Measurements from ENCODE around the gene GNGT2.

GNGT2 gene

DNA sequence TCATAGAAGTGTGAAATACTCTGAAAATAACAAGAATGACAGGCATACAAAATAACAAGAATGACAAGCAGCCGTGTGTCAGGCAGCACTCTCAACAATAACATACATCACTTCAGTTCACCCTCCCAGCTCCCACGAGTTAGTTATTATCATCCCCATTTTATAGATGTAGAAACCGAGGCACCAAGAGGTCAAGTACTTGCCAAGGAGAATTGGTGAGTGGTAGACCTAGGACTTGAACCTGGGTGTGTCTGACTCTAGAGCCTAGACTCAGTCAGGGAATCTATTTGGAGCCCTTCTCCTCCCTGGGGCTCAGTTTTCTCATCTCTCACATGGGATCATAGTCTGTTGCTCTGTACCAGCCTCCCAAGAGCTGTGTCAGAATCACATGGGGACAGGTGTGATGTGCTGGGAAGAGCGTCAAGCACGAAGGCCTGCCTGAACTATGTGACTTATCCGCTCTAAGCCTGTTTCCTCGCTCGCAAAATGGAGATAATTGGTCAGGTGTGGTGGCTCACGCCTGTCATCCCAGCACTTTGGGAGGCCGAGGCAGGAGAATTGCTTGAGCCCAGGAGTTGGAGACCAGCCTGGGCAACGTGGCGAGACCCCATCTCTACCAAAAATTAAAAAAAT, 39.6 kb upstream of the GNGT2 start:
- no peak for DNase-seq (ENCODE audit: extremely low read depth, low read depth)
- TF ChIP-seq, protein P1, sequence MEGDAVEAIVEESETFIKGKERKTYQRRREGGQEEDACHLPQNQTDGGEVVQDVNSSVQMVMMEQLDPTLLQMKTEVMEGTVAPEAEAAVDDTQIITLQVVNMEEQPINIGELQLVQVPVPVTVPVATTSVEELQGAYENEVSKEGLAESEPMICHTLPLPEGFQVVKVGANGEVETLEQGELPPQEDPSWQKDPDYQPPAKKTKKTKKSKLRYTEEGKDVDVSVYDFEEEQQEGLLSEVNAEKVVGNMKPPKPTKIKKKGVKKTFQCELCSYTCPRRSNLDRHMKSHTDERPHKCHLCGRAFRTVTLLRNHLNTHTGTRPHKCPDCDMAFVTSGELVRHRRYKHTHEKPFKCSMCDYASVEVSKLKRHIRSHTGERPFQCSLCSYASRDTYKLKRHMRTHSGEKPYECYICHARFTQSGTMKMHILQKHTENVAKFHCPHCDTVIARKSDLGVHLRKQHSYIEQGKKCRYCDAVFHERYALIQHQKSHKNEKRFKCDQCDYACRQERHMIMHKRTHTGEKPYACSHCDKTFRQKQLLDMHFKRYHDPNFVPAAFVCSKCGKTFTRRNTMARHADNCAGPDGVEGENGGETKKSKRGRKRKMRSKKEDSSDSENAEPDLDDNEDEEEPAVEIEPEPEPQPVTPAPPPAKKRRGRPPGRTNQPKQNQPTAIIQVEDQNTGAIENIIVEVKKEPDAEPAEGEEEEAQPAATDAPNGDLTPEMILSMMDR (IDR thresholded peaks at IDR 0.05; ENCODE audit: low read depth, low read length), result no peak

- DNase-seq (ENCODE audit: extremely low read depth, low read depth), result no peak
These were observed 39.0 kb upstream of the GNGT2 start for GRCh38 chr17:49249292-49249794.

GRCh38 chr17:49247944-49248343, 37.6 kb upstream of the GNGT2 start:
- TF ChIP-seq, protein P1 (IDR thresholded peaks at IDR 0.05; ENCODE audit: low read depth, low read length), result no peak

More at GRCh38 chr17:49249292-49249794, 39.0 kb upstream of the GNGT2 start:
- TF ChIP-seq, protein P1 (IDR thresholded peaks at IDR 0.05; ENCODE audit: low read depth, low read length), result no peak

GRCh38 chr17:49244839-49245238, 34.5 kb upstream of the GNGT2 start:
- no peak for DNase-seq (ENCODE audit: extremely low read depth, low read depth)
- TF ChIP-seq, protein P1 (IDR thresholded peaks at IDR 0.05; ENCODE audit: low read depth, low read length), result no peak

More at GRCh38 chr17:49247944-49248343, 37.6 kb upstream of the GNGT2 start:
- DNase-seq (ENCODE audit: extremely low read depth, low read depth), result no peak

- no peak for DNase-seq (ENCODE audit: extremely low read depth, low read depth)
- TF ChIP-seq, protein P1 (IDR thresholded peaks at IDR 0.05; ENCODE audit: low read depth, low read length), result no peak
These were observed 32.4 kb upstream of the GNGT2 start for GRCh38 chr17:49242813-49243212.

- DNase-seq (ENCODE audit: extremely low read depth, low read depth), result no peak
- TF ChIP-seq, protein P1 (IDR thresholded peaks at IDR 0.05; ENCODE audit: low read depth, low read length), result no peak
These were observed 31.5 kb upstream of the GNGT2 start for GRCh38 chr17:49241692-49242397.

DNA sequence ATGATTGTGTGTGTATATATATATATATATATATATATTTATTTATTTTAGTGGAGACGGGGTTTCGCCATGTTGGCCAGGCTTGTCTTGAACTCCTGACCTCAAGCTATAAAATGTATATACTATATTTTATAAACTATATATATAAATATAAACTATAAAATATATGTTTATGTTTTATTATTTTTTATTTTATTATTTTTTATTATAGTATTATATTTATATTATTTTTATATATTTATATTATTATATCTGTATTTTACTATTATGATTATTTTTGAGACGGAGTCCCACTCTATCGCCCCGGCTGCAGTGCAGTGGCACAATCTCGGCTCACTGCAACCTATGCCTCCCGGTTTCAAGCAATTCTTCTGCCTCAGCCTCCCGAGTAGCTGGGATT, 30.7 kb upstream of the GNGT2 start:
- no peak for DNase-seq (ENCODE audit: extremely low read depth, low read depth)
- TF ChIP-seq, protein P1 (IDR thresholded peaks at IDR 0.05; ENCODE audit: low read depth, low read length), result no peak
